ENCODE data around the gene CSNK2A1. TPM values are rescaled to one million over a fixed set of nuclear protein-coding genes. Genes with fewer than 3 reads are reported as not detected.

Gene CSNK2A1
- total RNA-seq, 1 experiment from 2014 or later: 229 TPM

DNA sequence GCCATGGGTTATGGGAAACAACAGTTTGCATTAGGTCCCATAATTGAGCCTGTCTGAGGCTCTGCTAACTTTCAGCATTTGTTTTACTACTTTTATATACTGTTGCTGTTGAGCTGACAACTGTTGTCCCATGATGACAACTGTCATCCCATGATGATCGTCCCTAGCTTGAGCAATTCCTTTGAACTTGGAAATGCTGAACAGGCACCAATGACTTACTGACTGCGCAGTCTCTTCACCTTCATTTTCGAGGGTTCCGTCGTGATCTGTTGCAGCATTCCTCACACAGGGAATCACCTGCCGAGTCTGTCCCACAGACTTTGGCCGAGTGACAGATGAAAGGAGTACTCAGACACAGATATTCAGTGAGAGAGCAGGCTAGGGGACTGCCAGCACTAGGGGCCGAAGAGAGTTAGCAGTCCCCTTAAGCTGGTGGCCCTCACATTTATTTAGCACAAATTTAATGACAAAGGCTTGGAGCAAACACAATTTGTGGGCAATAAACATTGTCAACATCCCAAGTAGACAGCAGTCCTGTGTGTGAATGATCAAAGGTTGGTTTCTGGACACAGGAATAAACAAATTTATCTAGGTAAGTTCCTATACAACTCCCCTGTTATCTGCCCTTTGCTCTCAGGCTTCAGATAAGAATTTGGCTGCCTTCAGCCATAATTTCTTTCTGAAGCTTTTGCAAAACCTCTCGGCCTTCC, 71.3 kb downstream of the CSNK2A1 start:
- peaks cover 39% of the 10 kb centered on the region for H3K27me3 Mint-ChIP-seq (ENCODE audit: low read depth)
- peaks cover 49 to 51% of the 10 kb centered on the region in 2 experiments for H3K9me3 Mint-ChIP-seq
- no peaks in the 10 kb centered on the region for H3K27me3 ChIP-seq (ENCODE audit: insufficient read depth, low read length)
- H3K9ac ChIP-seq (ENCODE audit: extremely low read depth, insufficient read length, low read length): no peak overlapping the region
- H2BK5ac ChIP-seq (ENCODE audit: insufficient read length, low read length): no peak overlapping the region
- no peak overlapping the region for H4K91ac ChIP-seq (ENCODE audit: insufficient read length, low read depth, low read length)
- no peak overlapping the region for H2BK12ac ChIP-seq (ENCODE audit: insufficient read length, low read depth, low read length)
- no peak overlapping the region for H3K4me3 Mint-ChIP-seq
- no peak overlapping the region for H3K4ac ChIP-seq (ENCODE audit: low read depth, low read length)
- H3K14ac ChIP-seq (ENCODE audit: insufficient read depth, low read length): no peak overlapping the region
- no peaks in the 10 kb centered on the region for H3K4me1 Mint-ChIP-seq
- no peaks in the 10 kb centered on the region for H3K4me1 ChIP-seq (ENCODE audit: insufficient read depth, low read length)
- no peak for TF ChIP-seq CTCF (conservative IDR thresholded peaks at IDR 0.05)
- no peak overlapping the region for H2BK15ac ChIP-seq (ENCODE audit: low read depth, low read length)
- H4K8ac ChIP-seq (replicated peaks; ENCODE audit: insufficient read length, low read depth, low read length): no peak overlapping the region
- no peaks in the 10 kb centered on the region for H4K20me1 ChIP-seq (ENCODE audit: control insufficient read depth, insufficient read depth, insufficient read length)
- H3K18ac ChIP-seq (ENCODE audit: insufficient read length, low read depth, low read length): no peak overlapping the region
- H3K23me2 ChIP-seq (ENCODE audit: insufficient read length, low read depth, low read length, poor library complexity, severe bottlenecking): no peaks in the 10 kb centered on the region
- H2AFZ ChIP-seq (ENCODE audit: low read length): no peak overlapping the region
- no peak for DNase-seq
- H3K79me1 ChIP-seq (ENCODE audit: insufficient read depth, low read depth, low read length, poor library complexity, severe bottlenecking): no peaks in the 10 kb centered on the region
- H3K27ac ChIP-seq (ENCODE audit: insufficient read length, low read depth, low read length): no peak overlapping the region
- no peak overlapping the region for H3K4me2 ChIP-seq (ENCODE audit: insufficient read depth, insufficient read length, low read length)
- H3K79me2 ChIP-seq (ENCODE audit: insufficient read depth, low read length): no peaks in the 10 kb centered on the region
- H3K27ac Mint-ChIP-seq: no peak overlapping the region
- H3K36me3 Mint-ChIP-seq (ENCODE audit: insufficient read depth in 1 of 3, low read depth in 3 of 3): peaks cover 21 to 50% (median 28%) of the 10 kb centered on the region in 3 experiments
- no CpG with 5 or more reads among the region's 9 CpGs for WGBS (ENCODE audit: extremely low coverage, insufficient read length, low lambda C conversion rate)
- no peak overlapping the region for H2BK120ac ChIP-seq (ENCODE audit: low read depth, low read length, poor library complexity, severe bottlenecking)
- H3K9me3 ChIP-seq (ENCODE audit: control insufficient read depth, low read depth, low read length): peaks cover 36% of the 10 kb centered on the region
- H4K5ac ChIP-seq (ENCODE audit: insufficient read length, low read depth, low read length): no peak overlapping the region
- H3T11ph ChIP-seq (ENCODE audit: low read length): no peak overlapping the region
- no peak overlapping the region for H2BK20ac ChIP-seq (ENCODE audit: low read depth, low read length, poor library complexity, severe bottlenecking)
- no peak overlapping the region for H2AK5ac ChIP-seq (ENCODE audit: insufficient read length, low read length)
- no peak overlapping the region for H3K23ac ChIP-seq (ENCODE audit: insufficient read length, low read depth, low read length)
- H3K56ac ChIP-seq (ENCODE audit: insufficient read length, low read depth, low read length): no peak overlapping the region
